ENCODE results near the gene HSF5. TPM values are rescaled to one million over a fixed set of nuclear protein-coding genes. Genes with fewer than 3 reads are reported as not detected.

The HSF5 gene
- polyA plus RNA-seq, 3 donors: 0.07 TPM; not detected in 2

DNA sequence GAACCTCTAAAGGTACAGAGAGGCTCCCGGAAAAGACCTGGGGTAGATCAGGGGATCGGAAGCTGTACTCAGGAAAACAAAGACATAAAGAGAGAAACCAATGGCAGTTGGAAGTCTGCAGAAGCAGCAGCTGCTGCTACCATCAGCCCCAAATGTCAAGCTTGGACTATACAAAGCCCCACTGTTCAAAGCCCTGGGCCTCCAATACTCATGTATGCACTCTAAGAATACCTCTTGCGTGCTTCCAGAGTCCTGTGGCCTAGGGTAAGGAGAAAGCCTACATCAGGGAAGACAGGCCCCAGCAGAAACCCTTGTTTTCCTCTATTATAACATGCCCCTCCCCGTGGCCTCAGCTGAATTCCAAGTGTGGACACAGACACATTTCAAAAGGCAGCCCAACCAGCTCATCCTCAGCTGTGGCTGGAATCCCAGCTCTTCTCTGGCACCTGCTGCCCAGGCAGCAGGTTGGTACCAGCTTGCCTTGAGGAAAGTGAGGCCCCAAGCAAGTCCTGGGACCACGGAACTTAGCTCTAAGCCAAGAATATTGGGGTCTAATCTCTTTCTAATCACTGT, 45.5 kb upstream of the HSF5 start:
- Histone ChIP-seq H3K9me3 (replicated peaks in 1 of 2; ENCODE audit: control insufficient read depth in 1 of 2, insufficient read depth in 1 of 2, low read length in 2 of 2) (no peaks in the 10 kb centered on the region), H3K36me3 (replicated peaks in 1 of 2; ENCODE audit: control insufficient read depth in 1 of 2, insufficient read depth in 2 of 2, low read length in 2 of 2) (no peaks in the 10 kb centered on the region), H3K4me1 (ENCODE audit: control insufficient read depth in 1 of 2, insufficient read depth in 2 of 2, low read length in 2 of 2) (peaks cover 45 to 53% of the 10 kb centered on the region in 2 donors), H3K4me2 (replicated peaks; ENCODE audit: extremely low read depth, low read length, poor library complexity, severe bottlenecking) (no peak overlapping the region), H3K27ac (ENCODE audit: low read depth in 1 of 2, low read length in 2 of 2) (peak overlapping the region; percentile 72 to 87), H4K20me1 (ENCODE audit: insufficient read depth, low read length) (no peaks in the 10 kb centered on the region), H3K27me3 (ENCODE audit: control insufficient read depth in 2 of 2, insufficient read depth in 2 of 2, low read length in 2 of 2) (peaks cover 4 to 31% of the 10 kb centered on the region in 2 donors), H3K79me2 (ENCODE audit: insufficient read depth, low read length) (no peaks in the 10 kb centered on the region), H2AFZ (ENCODE audit: insufficient read depth, low read depth, low read length, poor library complexity, severe bottlenecking) (no peak overlapping the region), H3K4me3 (replicated peaks in 1 of 3; ENCODE audit: low read depth in 2 of 3, low read length in 3 of 3) (peak overlapping the region in 1 of 3 experiments; percentile 42), H3K9ac (ENCODE audit: insufficient read depth, low read length, poor library complexity, severe bottlenecking) (no peak overlapping the region)
- Mint-ChIP-seq H3K4me3 (peak overlapping the region in 1 of 2 donors; percentile 48), H3K27ac (peak overlapping the region in 6 of 7 donors; percentile 93 to 98 (median 96)), H3K27me3 (ENCODE audit: low read depth in 3 of 3) (peaks cover 34 to 44% (median 37%) of the 10 kb centered on the region in 3 donors), H3K36me3 (peaks cover 2 to 14% of the 10 kb centered on the region in 2 donors), H3K4me1 (peaks cover 49% of the 10 kb centered on the region), H3K9me3 (peaks cover 0 to 2% (median 0%) of the 10 kb centered on the region in 7 donors)
- no peak for DNase-seq
- WGBS (ENCODE audit: insufficient coverage): 100% methylated on average over 4 of the region's 5 CpGs
- TF ChIP-seq, protein P1, sequence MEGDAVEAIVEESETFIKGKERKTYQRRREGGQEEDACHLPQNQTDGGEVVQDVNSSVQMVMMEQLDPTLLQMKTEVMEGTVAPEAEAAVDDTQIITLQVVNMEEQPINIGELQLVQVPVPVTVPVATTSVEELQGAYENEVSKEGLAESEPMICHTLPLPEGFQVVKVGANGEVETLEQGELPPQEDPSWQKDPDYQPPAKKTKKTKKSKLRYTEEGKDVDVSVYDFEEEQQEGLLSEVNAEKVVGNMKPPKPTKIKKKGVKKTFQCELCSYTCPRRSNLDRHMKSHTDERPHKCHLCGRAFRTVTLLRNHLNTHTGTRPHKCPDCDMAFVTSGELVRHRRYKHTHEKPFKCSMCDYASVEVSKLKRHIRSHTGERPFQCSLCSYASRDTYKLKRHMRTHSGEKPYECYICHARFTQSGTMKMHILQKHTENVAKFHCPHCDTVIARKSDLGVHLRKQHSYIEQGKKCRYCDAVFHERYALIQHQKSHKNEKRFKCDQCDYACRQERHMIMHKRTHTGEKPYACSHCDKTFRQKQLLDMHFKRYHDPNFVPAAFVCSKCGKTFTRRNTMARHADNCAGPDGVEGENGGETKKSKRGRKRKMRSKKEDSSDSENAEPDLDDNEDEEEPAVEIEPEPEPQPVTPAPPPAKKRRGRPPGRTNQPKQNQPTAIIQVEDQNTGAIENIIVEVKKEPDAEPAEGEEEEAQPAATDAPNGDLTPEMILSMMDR (IDR thresholded peaks at IDR 0.05): no peak
- intact Hi-C loops (cut with micrococcal nuclease): no loop called here

DNA sequence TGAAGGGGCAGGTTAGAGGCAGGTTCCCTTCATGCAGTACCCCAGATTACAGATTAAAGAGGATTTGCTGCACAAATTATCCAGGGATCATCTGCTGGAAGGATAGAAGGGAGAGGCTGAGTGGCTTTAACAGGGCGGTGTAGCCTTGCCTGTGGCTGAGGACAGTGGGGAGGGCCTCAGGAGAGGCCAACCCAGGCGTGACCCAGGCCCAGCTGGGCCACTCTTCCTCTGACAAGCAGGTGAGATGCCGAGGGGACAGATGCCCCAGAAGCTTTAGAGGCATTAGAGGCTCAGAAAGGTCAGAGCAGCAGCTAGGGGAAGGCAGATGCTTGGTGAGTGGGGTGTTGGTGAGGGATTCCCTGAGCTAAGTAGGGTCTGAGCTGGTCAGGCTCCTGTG, 44.3 kb upstream of the HSF5 start:
- TF ChIP-seq, protein P1 (IDR thresholded peaks at IDR 0.05): no peak
- H3K4me3 Mint-ChIP-seq: peak overlapping the region; percentile 66 to 83

More for the DNA sequence above, 44.3 kb upstream of the HSF5 start:
- peak overlapping the region; percentile 74 for H2AFZ ChIP-seq (ENCODE audit: insufficient read depth, low read depth, low read length, poor library complexity, severe bottlenecking)
- no peaks in the 10 kb centered on the region for H3K79me2 ChIP-seq (ENCODE audit: insufficient read depth, low read length)
- H3K27me3 Mint-ChIP-seq (ENCODE audit: low read depth in 3 of 3): peaks cover 35 to 46% (median 42%) of the 10 kb centered on the region in 3 donors
- H3K9ac ChIP-seq (ENCODE audit: insufficient read depth, low read length, poor library complexity, severe bottlenecking): no peak overlapping the region
- peaks cover 2 to 14% of the 10 kb centered on the region in 2 donors for H3K36me3 Mint-ChIP-seq
- peaks cover 50% of the 10 kb centered on the region for H3K4me1 Mint-ChIP-seq
- no peaks in the 10 kb centered on the region for H3K36me3 ChIP-seq (replicated peaks in 1 of 2; ENCODE audit: control insufficient read depth in 1 of 2, insufficient read depth in 2 of 2, low read length in 2 of 2)
- peak overlapping the region in 1 of 3 experiments; percentile 70 for H3K4me3 ChIP-seq (replicated peaks in 1 of 3; ENCODE audit: low read depth in 2 of 3, low read length in 3 of 3)
- no peak overlapping the region for H3K27ac ChIP-seq (ENCODE audit: low read depth in 1 of 2, low read length in 2 of 2)
- H3K27me3 ChIP-seq (ENCODE audit: control insufficient read depth in 2 of 2, insufficient read depth in 2 of 2, low read length in 2 of 2): peaks cover 4 to 31% of the 10 kb centered on the region in 2 donors
- intact Hi-C loops (cut with micrococcal nuclease): no loop called here
- WGBS (ENCODE audit: insufficient coverage): 86% methylated on average over 2 of the region's 3 CpGs
- H4K20me1 ChIP-seq (ENCODE audit: insufficient read depth, low read length): no peaks in the 10 kb centered on the region
- peaks cover 43 to 51% of the 10 kb centered on the region in 2 donors for H3K4me1 ChIP-seq (ENCODE audit: control insufficient read depth in 1 of 2, insufficient read depth in 2 of 2, low read length in 2 of 2)
- H3K9me3 ChIP-seq (replicated peaks in 1 of 2; ENCODE audit: control insufficient read depth in 1 of 2, insufficient read depth in 1 of 2, low read length in 2 of 2): no peaks in the 10 kb centered on the region
- peaks cover 0 to 2% (median 0%) of the 10 kb centered on the region in 7 donors for H3K9me3 Mint-ChIP-seq
- H3K4me2 ChIP-seq (replicated peaks; ENCODE audit: extremely low read depth, low read length, poor library complexity, severe bottlenecking): peak overlapping the region; percentile 85
- H3K27ac Mint-ChIP-seq: peak overlapping the region in 2 of 7 donors; percentile 30 to 66
- no peak for DNase-seq

All from CD14-positive monocyte (primary cell).